ENCODE measurements around the gene NUBP2.
A peak's percentile ranks its signal among the peaks of the same experiment; 100 is the strongest.
"Not testable (repeated sequence)": the region's sequence is repeated elsewhere in the genome, so short reads cannot be mapped to it uniquely, and the experiment has no call there.

NUBP2 gene

DNA sequence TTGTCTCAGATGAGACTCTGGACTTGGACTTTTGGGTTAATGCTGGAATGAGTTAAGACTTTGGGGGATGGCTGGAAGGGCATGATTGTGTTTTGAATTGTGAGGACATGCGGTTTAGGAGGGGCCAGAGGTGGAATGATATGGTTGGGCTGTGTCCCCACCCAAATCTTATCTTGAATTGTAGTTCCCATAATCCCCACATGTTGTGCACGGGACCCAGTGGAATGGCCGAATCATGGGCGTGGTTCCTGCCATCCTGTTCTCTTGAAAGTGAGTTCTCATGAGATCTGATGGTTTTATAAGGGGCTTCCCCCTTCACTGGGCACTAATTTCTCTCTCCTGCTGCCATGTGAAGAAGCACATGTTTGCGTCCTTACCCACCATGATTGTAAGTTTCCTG, 16.5 kb downstream of the NUBP2 start:
- DNase-seq, result peak in 1 of 3 donors; percentile 11
- H3K27me3 ChIP-seq (replicated peaks in 2 of 5; ENCODE audit: control insufficient read depth in 4 of 5, insufficient read depth in 5 of 5, low read length in 4 of 5); CTCF ChIA-PET; POLR2A ChIA-PET; H3K4me1 ChIP-seq (ENCODE audit: control extremely low read depth in 1 of 4, control insufficient read depth in 4 of 4, insufficient read depth in 4 of 4, low read length in 3 of 4); H3K36me3 ChIP-seq (ENCODE audit: control insufficient read depth in 4 of 4, insufficient read depth in 4 of 4, low read length in 3 of 4); H3K4me3 ChIP-seq (ENCODE audit: control insufficient read depth in 1 of 7, extremely low read depth in 1 of 7, insufficient read depth in 4 of 7, low read depth in 2 of 7, low read length in 6 of 7); H3K27ac ChIP-seq (ENCODE audit: insufficient read depth in 1 of 2, low read depth in 1 of 2, low read length in 2 of 2, poor library complexity in 1 of 2, severe bottlenecking in 2 of 2): not testable (repeated sequence)
- peaks cover 0 to 11% (median 4%) of the 10 kb centered on the region in 5 experiments for H3K9me3 ChIP-seq (ENCODE audit: control extremely low read depth in 1 of 5, control insufficient read depth in 4 of 5, insufficient read depth in 2 of 5, low read depth in 1 of 5, low read length in 4 of 5)
- 93% methylated on average over 3 of the region's 5 CpGs for WGBS (ENCODE audit: insufficient coverage)

DNA sequence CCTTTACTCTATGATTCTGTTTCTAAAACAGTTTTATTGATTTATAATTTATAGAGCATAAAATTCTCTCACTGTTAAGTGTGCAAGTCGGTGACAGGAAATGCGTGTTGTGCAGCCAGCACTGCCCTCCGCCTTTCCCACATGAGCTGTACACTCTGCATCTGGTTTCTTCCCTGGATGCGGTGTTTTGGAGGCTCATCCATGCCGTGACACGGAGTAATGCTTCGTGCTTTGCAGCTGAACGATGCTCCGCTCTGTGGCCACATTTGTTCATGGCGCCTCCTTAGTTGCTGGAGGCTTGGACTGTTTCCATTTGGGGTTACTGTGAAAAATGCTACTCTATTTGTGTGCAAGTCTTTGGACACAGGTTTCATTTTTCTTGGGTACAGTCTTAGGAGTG, 17.9 kb downstream of the NUBP2 start:
- ChIA-PET POLR2A (no interaction called here), CTCF (no interaction called here)
- Histone ChIP-seq H3K4me3 (ENCODE audit: control insufficient read depth in 1 of 7, extremely low read depth in 1 of 7, insufficient read depth in 4 of 7, low read depth in 2 of 7, low read length in 6 of 7) (no peak overlapping the region), H3K4me1 (ENCODE audit: control extremely low read depth in 1 of 4, control insufficient read depth in 4 of 4, insufficient read depth in 4 of 4, low read length in 3 of 4) (no peaks in the 10 kb centered on the region), H3K9me3 (ENCODE audit: control extremely low read depth in 1 of 5, control insufficient read depth in 4 of 5, insufficient read depth in 2 of 5, low read depth in 1 of 5, low read length in 4 of 5) (peaks cover 0 to 11% (median 4%) of the 10 kb centered on the region in 5 experiments), H3K36me3 (ENCODE audit: control insufficient read depth in 4 of 4, insufficient read depth in 4 of 4, low read length in 3 of 4) (peaks cover 0 to 2% (median under 1%) of the 10 kb centered on the region in 4 experiments), H3K27ac (ENCODE audit: insufficient read depth in 1 of 2, low read depth in 1 of 2, low read length in 2 of 2, poor library complexity in 1 of 2, severe bottlenecking in 2 of 2) (no peak overlapping the region), H3K27me3 (replicated peaks in 2 of 5; ENCODE audit: control insufficient read depth in 4 of 5, insufficient read depth in 5 of 5, low read length in 4 of 5) (no peaks in the 10 kb centered on the region)
- no peak for DNase-seq
- WGBS (ENCODE audit: insufficient coverage), result 87% methylated on average over 10 of the region's 10 CpGs

DNA sequence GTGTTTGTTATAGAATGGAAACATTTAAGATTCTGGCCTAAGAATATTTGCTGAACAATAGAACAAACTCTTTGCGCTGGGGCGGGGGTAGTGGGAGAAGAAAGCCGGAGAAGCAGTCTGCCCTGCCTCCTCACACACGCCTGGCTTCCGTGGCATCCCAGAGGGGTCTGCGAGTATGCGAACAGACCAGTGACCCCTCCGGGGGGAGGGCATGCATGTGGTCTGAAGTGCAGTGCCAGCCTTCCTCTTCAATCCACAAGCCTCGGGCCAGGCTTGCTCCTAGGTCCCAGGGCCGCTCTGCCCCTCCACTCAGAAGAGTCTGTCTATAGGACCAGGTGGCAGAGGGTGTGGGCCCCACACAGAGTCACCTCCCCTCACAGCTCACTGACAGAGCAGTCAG, 24.9 kb downstream of the NUBP2 start:
- peaks cover 2 to 34% (median 22%) of the 10 kb centered on the region in 4 experiments for H3K36me3 ChIP-seq (ENCODE audit: control insufficient read depth in 4 of 4, insufficient read depth in 4 of 4, low read length in 3 of 4)
- 82% methylated on average over 7 of the region's 10 CpGs for WGBS (ENCODE audit: insufficient coverage)
- POLR2A ChIA-PET, result no interaction called here
- H3K9me3 ChIP-seq (ENCODE audit: control extremely low read depth in 1 of 5, control insufficient read depth in 4 of 5, insufficient read depth in 2 of 5, low read depth in 1 of 5, low read length in 4 of 5), result no peaks in the 10 kb centered on the region
- no peak overlapping the region for H3K4me3 ChIP-seq (ENCODE audit: control insufficient read depth in 1 of 7, extremely low read depth in 1 of 7, insufficient read depth in 4 of 7, low read depth in 2 of 7, low read length in 6 of 7)
- no peak overlapping the region for H3K27ac ChIP-seq (ENCODE audit: insufficient read depth in 1 of 2, low read depth in 1 of 2, low read length in 2 of 2, poor library complexity in 1 of 2, severe bottlenecking in 2 of 2)
- H3K4me1 ChIP-seq (ENCODE audit: control extremely low read depth in 1 of 4, control insufficient read depth in 4 of 4, insufficient read depth in 4 of 4, low read length in 3 of 4), result peaks cover 0 to under 1% (median 0%) of the 10 kb centered on the region in 4 experiments
- CTCF ChIA-PET, result no interaction called here
- no peak for DNase-seq
- no peaks in the 10 kb centered on the region for H3K27me3 ChIP-seq (replicated peaks in 2 of 5; ENCODE audit: control insufficient read depth in 4 of 5, insufficient read depth in 5 of 5, low read length in 4 of 5)

DNA sequence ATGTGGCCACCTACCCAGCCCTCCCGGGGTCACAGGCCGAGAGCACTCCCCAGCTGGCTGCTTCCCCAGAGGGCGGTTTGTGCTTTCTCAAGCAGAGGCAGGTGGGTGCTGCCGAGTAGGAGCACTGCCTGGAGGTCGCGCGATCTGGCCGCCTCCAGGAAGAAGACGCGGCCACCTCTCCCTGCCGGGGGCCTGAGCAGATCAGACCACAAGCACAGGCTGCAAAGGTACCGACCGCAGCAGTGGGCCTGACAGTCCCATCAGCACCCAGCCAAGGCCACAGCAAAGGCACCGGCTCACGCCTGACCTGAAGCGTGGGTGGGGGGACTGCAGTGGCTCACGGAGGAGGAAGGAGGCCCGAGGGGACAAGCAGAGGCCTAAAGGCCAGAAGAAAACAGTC, 25.9 kb downstream of the NUBP2 start:
- ChIA-PET POLR2A (no interaction called here), CTCF (no interaction called here)

DNA sequence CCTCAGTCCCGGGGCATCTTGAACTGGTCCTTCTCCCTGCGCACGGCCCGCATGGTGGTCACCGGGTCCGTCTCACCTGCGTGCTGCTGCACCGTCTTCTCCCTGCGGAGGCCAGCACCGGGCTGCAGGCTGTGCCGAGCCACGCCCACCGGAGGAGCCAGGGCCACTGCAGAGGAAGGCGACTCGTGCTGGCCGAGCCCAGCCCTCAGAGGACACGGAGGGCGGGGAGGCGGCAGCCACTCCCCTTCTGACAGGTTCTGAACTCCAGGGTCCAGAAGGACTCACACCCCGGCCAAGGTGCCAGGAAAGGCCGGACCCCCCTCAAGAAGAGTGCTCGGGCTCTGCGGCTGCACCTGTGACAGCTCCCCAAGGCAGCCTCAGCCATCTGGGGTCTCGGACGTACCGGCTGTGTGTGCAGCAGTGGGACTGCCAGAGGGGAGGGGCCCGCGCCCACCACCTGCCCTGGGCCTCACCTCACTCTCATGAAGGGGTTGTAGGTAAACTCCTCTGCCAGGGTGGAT, 26.6 kb downstream of the NUBP2 start:
- Histone ChIP-seq H3K36me3 (ENCODE audit: control insufficient read depth in 4 of 4, insufficient read depth in 4 of 4, low read length in 3 of 4) (peaks cover 4 to 41% (median 26%) of the 10 kb centered on the region in 4 experiments), H3K4me1 (ENCODE audit: control extremely low read depth in 1 of 4, control insufficient read depth in 4 of 4, insufficient read depth in 4 of 4, low read length in 3 of 4) (peaks cover 0 to 4% (median 3%) of the 10 kb centered on the region in 4 experiments), H3K27me3 (replicated peaks in 2 of 5; ENCODE audit: control insufficient read depth in 4 of 5, insufficient read depth in 5 of 5, low read length in 4 of 5) (no peaks in the 10 kb centered on the region), H3K27ac (ENCODE audit: insufficient read depth in 1 of 2, low read depth in 1 of 2, low read length in 2 of 2, poor library complexity in 1 of 2, severe bottlenecking in 2 of 2) (no peak overlapping the region), H3K4me3 (ENCODE audit: control insufficient read depth in 1 of 7, extremely low read depth in 1 of 7, insufficient read depth in 4 of 7, low read depth in 2 of 7, low read length in 6 of 7) (no peak overlapping the region), H3K9me3 (ENCODE audit: control extremely low read depth in 1 of 5, control insufficient read depth in 4 of 5, insufficient read depth in 2 of 5, low read depth in 1 of 5, low read length in 4 of 5) (no peaks in the 10 kb centered on the region)
- CTCF ChIA-PET, result no interaction called here
- DNase-seq, result no peak
- 89% methylated on average over 22 of the region's 28 CpGs for WGBS (ENCODE audit: insufficient coverage)
- POLR2A ChIA-PET, result no interaction called here

More for the DNA sequence above, 25.9 kb downstream of the NUBP2 start:
- H3K4me3 ChIP-seq (ENCODE audit: control insufficient read depth in 1 of 7, extremely low read depth in 1 of 7, insufficient read depth in 4 of 7, low read depth in 2 of 7, low read length in 6 of 7), result no peak overlapping the region
- H3K9me3 ChIP-seq (ENCODE audit: control extremely low read depth in 1 of 5, control insufficient read depth in 4 of 5, insufficient read depth in 2 of 5, low read depth in 1 of 5, low read length in 4 of 5), result no peaks in the 10 kb centered on the region
- H3K27ac ChIP-seq (ENCODE audit: insufficient read depth in 1 of 2, low read depth in 1 of 2, low read length in 2 of 2, poor library complexity in 1 of 2, severe bottlenecking in 2 of 2), result no peak overlapping the region
- H3K27me3 ChIP-seq (replicated peaks in 2 of 5; ENCODE audit: control insufficient read depth in 4 of 5, insufficient read depth in 5 of 5, low read length in 4 of 5), result no peaks in the 10 kb centered on the region
- 86% methylated on average over 16 of the region's 18 CpGs for WGBS (ENCODE audit: insufficient coverage)
- H3K4me1 ChIP-seq (ENCODE audit: control extremely low read depth in 1 of 4, control insufficient read depth in 4 of 4, insufficient read depth in 4 of 4, low read length in 3 of 4), result peaks cover 0 to 4% (median 3%) of the 10 kb centered on the region in 4 experiments
- DNase-seq, result no peak
- H3K36me3 ChIP-seq (ENCODE audit: control insufficient read depth in 4 of 4, insufficient read depth in 4 of 4, low read length in 3 of 4), result peaks cover 4 to 40% (median 25%) of the 10 kb centered on the region in 4 experiments

DNA sequence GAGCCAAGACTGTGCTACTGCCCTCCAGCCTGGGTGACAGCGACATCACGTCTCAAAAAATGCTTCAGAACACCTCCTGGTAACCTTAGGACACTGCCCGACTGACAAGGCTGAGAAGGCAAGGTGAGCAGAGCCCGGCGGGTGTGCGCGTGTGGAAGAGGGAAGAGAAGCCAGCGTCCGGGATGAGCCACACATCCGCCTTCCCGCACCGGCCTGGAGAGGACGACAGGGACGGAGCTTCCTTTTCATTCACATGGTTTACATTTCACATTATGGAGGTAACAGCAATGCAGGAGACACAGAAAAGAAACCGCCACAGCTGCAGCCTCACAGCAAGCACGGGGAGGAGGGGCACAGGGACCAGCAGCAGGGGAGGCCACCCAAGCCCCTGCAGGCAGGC, 27.3 kb downstream of the NUBP2 start:
- CTCF ChIA-PET, result interaction anchor here (0.6 to 1.6 kb wide), 3 partner anchors 17 to 1045 kb away, joined by 3 to 5 read pairs (median 3); partner anchors contain the start of genes FAHD1 and HAGH
- Histone ChIP-seq H3K4me3 (ENCODE audit: control insufficient read depth in 1 of 7, extremely low read depth in 1 of 7, insufficient read depth in 4 of 7, low read depth in 2 of 7, low read length in 6 of 7) (no peak overlapping the region), H3K36me3 (ENCODE audit: control insufficient read depth in 4 of 4, insufficient read depth in 4 of 4, low read length in 3 of 4) (peaks cover 4 to 44% (median 25%) of the 10 kb centered on the region in 4 experiments), H3K27ac (ENCODE audit: insufficient read depth in 1 of 2, low read depth in 1 of 2, low read length in 2 of 2, poor library complexity in 1 of 2, severe bottlenecking in 2 of 2) (no peak overlapping the region), H3K9me3 (ENCODE audit: control extremely low read depth in 1 of 5, control insufficient read depth in 4 of 5, insufficient read depth in 2 of 5, low read depth in 1 of 5, low read length in 4 of 5) (no peaks in the 10 kb centered on the region), H3K27me3 (replicated peaks in 2 of 5; ENCODE audit: control insufficient read depth in 4 of 5, insufficient read depth in 5 of 5, low read length in 4 of 5) (no peaks in the 10 kb centered on the region), H3K4me1 (ENCODE audit: control extremely low read depth in 1 of 4, control insufficient read depth in 4 of 4, insufficient read depth in 4 of 4, low read length in 3 of 4) (peaks cover 0 to 4% (median 3%) of the 10 kb centered on the region in 4 experiments)
- 100% methylated on average over 8 of the region's 16 CpGs for WGBS (ENCODE audit: insufficient coverage)
- DNase-seq, result no peak
- POLR2A ChIA-PET, result no interaction called here

DNA sequence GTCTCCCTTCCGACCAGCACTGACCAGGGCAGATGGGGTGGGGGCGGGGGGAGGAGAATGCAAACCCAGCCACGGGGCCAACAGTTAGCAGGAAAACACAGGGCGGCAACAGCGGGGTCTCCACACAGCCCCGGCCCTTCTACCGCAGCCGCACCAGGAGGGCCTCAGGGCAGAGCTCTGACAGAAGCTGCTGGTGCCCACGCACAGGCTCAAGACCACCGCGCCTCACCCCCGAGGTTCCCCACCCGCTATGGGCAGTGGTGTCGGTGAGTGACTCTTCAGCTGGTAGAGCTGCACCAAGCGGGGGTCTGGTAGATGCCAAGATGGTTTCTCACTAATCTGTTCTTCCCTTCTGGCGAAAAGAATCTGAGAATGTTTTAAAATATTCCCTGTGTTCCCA, 27.8 kb downstream of the NUBP2 start:
- Histone ChIP-seq H3K9me3 (ENCODE audit: control extremely low read depth in 1 of 5, control insufficient read depth in 4 of 5, insufficient read depth in 2 of 5, low read depth in 1 of 5, low read length in 4 of 5) (no peaks in the 10 kb centered on the region), H3K27ac (ENCODE audit: insufficient read depth in 1 of 2, low read depth in 1 of 2, low read length in 2 of 2, poor library complexity in 1 of 2, severe bottlenecking in 2 of 2) (no peak overlapping the region), H3K36me3 (ENCODE audit: control insufficient read depth in 4 of 4, insufficient read depth in 4 of 4, low read length in 3 of 4) (peaks cover 4 to 48% (median 28%) of the 10 kb centered on the region in 4 experiments), H3K4me3 (ENCODE audit: control insufficient read depth in 1 of 7, extremely low read depth in 1 of 7, insufficient read depth in 4 of 7, low read depth in 2 of 7, low read length in 6 of 7) (no peak overlapping the region), H3K27me3 (replicated peaks in 2 of 5; ENCODE audit: control insufficient read depth in 4 of 5, insufficient read depth in 5 of 5, low read length in 4 of 5) (no peaks in the 10 kb centered on the region), H3K4me1 (ENCODE audit: control extremely low read depth in 1 of 4, control insufficient read depth in 4 of 4, insufficient read depth in 4 of 4, low read length in 3 of 4) (peaks cover 0 to 4% (median 3%) of the 10 kb centered on the region in 4 experiments)
- over 99% methylated on average over 13 of the region's 16 CpGs for WGBS (ENCODE audit: insufficient coverage)
- CTCF ChIA-PET, result interaction anchor here (0.6 to 1.6 kb wide), 3 partner anchors 17 to 1044 kb away, joined by 3 to 5 read pairs (median 3); partner anchors contain the start of genes FAHD1 and HAGH
- POLR2A ChIA-PET, result no interaction called here
- DNase-seq, result no peak

Measured in common myeloid progenitor, CD34-positive (primary cell).